NCI-H1694 (cell line): ENCODE results near the gene MYOG.

Source experiments
- DNase-seq: peaks from one replicate; lab custom pipeline; 2025; lab: John Stamatoyannopoulos, UW

Gene MYOG

GRCh38 chr1:203046984-203047630, 38.7 kb downstream of the MYOG start:
- no peak for DNase-seq

- peak; percentile 37 for DNase-seq
Measured at GRCh38 chr1:203045821-203046594, 39.8 kb downstream of the MYOG start.

- DNase-seq: no peak
Measured at GRCh38 chr1:203045336-203045735, 40.5 kb downstream of the MYOG start.

GRCh38 chr1:203044546-203045250, 41.1 kb downstream of the MYOG start:
- peak; percentile 45 for DNase-seq

- no peak for DNase-seq
Measured at GRCh38 chr1:203043830-203044545, 41.8 kb downstream of the MYOG start.

GRCh38 chr1:203041351-203041932, 44.4 kb downstream of the MYOG start:
- DNase-seq: no peak

- no peak for DNase-seq
Measured at GRCh38 chr1:203040513-203041275, 45.1 kb downstream of the MYOG start.

GRCh38 chr1:203039609-203040512, 46.0 kb downstream of the MYOG start:
- peak; percentile 74 for DNase-seq

- DNase-seq: peak; percentile 86
Measured at GRCh38 chr1:203038891-203039608, 46.8 kb downstream of the MYOG start.

- peak; percentile 66 for DNase-seq
Measured at GRCh38 chr1:203038217-203038741, 47.5 kb downstream of the MYOG start.

- DNase-seq: no peak
Measured at GRCh38 chr1:203037509-203038190, 48.2 kb downstream of the MYOG start.

GRCh38 chr1:203036537-203036936, 49.3 kb downstream of the MYOG start:
- no peak for DNase-seq

GRCh38 chr1:203036135-203036534, 49.7 kb downstream of the MYOG start:
- no peak for DNase-seq

GRCh38 chr1:203035111-203036000, 50.5 kb downstream of the MYOG start:
- DNase-seq: no peak

GRCh38 chr1:203034422-203035110, 51.2 kb downstream of the MYOG start:
- no peak for DNase-seq

GRCh38 chr1:203033917-203034316, 51.9 kb downstream of the MYOG start:
- DNase-seq: no peak

- DNase-seq: no peak
Measured at GRCh38 chr1:203033287-203033686, 52.5 kb downstream of the MYOG start.
